GM19324 (cell line): ENCODE measurements around the gene MYADM.
"Not testable (repeated sequence)": the region's sequence is repeated elsewhere in the genome, so short reads cannot be mapped to it uniquely, and the experiment has no call there.

ENCODE experiments used
- ATAC-seq: cut with Tn5 transposase; IDR thresholded peaks from one replicate; pipeline ENCODE4 v1.9.1; 2021; ENCODE audit warnings: mild to moderate bottlenecking, moderate library complexity; ENCODE audit not compliant: unreplicated experiment, low FRiP score

MYADM gene

GRCh38 chr19:53868091-53868891 lies 608 bp downstream of the MYADM start:
- no peak for ATAC-seq

DNA sequence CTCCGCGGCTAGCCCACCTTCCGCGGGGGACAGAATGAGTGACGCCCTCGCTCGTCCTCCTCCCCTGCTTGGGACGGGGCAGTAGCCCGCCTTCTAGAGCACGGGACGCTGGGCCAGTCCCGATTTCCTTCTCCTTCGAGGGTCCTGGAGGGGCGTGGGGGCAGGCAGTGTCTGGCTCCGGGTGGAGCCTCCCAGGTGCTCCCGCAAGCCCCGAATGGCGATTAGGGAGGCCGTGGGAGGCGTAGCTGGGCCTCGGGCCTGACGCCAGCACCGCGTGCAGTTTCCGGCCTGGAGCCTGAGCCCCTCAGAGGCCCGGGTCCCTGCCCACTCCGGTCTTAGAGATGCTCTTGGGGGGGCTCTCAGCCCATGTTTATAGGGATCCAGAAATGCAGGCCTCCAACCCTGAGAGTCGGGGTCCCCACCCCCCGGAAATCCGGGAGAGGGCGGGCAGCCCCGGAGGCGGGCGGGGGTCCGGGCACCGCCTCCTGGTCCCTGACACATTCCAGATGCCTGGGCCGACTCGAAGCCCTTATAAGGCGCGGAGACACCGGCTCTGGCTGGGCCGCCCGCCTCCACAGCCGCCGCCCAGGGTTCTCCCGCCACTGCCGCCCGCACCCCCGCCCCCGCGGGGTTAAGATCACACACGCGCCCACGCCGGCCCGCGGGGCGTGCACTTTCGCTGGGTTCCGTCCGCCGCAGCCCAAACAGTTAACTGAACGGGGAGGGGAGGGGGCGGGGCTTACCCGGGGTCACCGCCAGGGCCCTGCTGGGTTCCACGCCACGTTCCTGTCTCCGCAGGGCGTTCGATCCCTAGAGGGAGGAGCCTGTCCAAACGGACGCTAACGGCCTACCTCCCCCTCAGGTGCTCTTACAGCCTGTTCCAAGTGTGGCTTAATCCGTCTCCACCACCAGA lies 1.5 kb downstream of the MYADM start:
- no peak for ATAC-seq

DNA sequence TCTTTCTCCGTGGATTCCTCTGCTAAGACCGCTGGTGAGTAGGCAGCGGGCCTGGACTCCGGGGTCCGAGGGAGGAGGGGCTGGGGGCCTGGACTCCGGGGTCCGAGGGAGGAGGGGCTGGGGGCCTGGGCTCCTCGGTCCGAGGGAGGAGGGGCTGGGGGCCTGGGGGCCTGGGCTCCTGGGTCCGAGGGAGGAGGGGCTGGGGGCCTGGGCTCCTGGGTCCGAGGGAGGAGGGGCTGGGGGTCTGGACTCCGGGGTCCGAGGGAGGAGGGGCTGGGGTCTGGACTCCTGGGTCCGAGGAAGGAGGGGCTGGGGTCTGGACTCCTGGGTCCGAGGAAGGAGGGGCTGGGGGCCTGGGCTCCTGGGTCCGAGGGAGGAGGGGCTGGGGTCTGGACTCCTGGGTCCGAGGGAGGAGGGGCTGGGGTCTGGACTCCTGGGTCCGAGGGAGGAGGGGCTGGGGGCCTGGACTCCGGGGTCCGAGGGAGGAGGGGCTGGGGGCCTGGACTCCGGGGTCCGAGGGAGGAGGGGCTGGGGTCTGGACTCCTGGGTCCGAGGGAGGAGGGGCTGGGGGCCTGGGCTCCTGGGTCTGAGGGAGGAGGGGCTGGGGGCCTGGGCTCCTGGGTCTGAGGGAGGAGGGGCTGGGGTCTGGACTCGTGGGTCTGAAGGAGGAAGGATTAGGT lies 2.3 kb downstream of the MYADM start:
- not testable (repeated sequence) for ATAC-seq

- no peak for ATAC-seq
Observed at GRCh38 chr19:53870485-53870844, 2.8 kb downstream of the MYADM start.

DNA sequence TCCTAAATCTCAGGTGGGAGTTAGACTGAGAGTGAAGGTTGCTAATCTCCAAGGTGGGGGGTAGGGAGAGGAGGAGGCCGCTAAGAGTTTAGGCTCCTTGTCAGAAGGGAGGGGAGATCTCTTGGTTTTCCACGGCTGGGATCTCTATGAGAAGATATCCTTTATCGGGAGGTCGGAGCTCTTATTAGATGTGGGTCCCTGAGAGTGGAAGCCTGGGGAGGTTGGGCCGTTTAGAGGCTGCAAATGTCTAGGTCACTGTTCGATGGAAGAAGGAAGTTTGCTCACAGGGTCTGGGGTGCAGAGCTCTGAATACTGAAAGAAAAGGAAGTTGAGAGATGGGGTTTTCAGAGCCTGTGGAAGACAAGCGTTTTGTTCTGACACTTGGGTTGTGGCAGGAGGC lies 3.8 kb downstream of the MYADM start:
- no peak for ATAC-seq

DNA sequence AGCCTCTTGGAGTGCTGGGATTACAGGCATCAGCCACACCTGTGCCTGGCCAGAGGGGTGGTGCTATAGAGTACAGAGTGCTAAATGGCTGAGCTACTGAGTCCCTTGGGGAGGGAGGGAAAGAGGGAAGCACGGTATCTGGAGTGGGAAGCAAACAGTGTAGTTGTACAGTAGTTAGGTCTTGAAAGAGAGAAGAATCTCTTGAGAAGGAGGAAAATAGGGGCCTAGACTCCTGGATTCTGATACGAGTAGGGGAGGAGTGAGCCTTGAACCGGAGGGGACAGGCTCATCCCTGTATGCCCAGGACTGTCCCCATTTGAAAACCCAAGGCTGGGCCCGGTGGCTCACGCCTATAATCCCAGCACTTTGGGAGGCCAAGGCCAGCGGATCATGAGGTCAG lies 5.1 kb downstream of the MYADM start:
- ATAC-seq: no peak

- ATAC-seq: no peak
Observed at GRCh38 chr19:53873773-53874605, 6.3 kb downstream of the MYADM start.

DNA sequence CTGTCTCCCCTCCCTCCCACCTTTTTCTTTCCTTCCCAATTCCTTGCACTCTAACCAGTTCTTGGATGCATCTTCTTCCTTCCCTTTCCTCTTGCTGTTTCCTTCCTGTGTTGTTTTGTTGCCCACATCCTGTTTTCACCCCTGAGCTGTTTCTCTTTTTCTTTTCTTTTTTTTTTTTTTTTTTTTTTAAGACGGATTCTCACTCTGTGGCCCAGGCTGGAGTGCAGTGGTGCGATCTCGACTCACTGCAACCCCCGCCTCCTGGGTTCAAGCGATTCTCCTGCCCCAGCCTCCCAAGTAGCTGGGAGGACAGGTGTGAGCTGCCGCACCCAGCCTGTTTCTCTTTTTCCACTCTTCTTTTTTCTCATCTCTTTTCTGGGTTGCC lies 6.9 kb downstream of the MYADM start:
- ATAC-seq: no peak

DNA sequence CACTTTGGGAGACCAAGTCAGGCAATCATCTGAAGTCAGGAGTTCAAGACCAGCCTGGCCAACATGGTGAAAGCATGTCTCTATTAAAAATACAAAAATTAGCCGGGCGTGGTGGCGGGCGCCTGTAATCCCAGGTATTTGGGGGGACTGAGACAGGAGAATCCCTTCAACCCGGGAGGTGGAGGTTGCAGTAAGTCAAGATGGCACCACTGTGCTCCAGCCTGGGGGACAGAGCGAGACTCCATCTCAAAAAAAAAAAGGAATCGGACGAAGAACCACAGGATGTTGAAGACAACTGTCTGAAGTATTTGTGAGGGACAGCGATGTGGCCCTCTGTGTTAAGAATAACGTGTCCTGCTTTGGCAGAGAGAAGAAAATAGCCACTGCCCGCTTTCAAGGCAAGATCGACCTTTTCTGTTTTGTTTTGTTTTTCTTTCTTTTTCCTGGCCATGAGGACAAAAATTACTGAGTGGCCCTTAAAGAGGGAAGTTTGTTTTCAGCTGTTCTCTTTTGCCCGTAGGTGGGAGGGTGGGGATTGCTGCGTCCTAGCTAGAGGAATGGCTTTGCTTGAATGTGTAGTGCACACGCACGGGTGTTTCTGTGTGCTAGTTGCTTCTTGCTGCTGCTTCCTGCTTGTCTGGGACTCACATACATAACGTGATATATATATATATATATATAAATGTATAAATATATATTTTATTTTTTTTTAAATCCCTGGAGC lies 8.1 kb downstream of the MYADM start:
- ATAC-seq: no peak

DNA sequence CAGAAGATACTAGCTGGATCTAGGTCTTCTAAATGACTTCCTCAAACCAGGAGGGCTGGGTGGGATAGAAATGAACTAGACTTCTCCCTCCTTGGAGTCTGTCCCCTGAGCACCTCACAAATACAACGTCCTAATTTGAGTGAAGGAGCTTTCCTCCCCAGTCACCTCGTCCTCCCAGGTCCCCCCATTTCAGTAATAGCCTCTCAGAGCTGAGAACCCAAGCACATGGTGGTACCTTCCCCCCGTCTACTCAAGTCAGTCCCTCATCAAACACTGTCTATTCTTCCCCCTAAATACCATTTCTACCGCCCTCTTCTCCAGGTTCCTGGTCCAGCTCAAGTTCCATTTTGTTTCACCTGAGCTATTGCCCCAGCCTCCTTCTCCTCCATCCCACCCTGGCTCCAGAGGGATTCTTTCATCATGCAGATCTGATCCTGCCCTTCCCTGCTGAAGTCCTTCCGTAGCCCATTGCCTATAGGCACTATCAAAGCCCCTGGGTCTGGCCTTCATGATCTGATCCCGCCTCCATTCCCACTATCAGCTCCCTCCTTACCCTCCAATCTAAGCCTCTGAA lies 9.1 kb downstream of the MYADM start:
- ATAC-seq: no peak

DNA sequence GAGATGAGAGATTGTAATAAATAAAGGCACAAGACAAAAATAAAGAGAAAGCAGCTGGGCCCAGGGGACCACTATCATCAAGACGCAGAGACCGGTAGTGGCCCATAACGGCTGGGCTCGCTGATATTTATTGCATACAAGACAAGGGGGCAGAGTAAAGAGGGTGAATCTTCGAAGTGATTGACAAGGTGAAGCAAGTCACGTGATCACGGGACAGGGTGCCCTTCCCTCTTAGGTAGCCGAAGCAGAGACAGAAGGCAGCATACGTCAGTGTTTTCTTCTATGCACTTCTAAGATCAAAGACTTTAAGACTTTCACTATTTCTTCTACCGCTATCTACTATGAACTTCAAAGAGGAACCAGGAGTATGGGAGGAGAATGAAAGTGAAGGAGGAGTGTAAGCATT lies 9.7 kb downstream of the MYADM start:
- ATAC-seq: no peak

GRCh38 chr19:53878776-53879139 lies 11.1 kb downstream of the MYADM start:
- ATAC-seq: no peak

DNA sequence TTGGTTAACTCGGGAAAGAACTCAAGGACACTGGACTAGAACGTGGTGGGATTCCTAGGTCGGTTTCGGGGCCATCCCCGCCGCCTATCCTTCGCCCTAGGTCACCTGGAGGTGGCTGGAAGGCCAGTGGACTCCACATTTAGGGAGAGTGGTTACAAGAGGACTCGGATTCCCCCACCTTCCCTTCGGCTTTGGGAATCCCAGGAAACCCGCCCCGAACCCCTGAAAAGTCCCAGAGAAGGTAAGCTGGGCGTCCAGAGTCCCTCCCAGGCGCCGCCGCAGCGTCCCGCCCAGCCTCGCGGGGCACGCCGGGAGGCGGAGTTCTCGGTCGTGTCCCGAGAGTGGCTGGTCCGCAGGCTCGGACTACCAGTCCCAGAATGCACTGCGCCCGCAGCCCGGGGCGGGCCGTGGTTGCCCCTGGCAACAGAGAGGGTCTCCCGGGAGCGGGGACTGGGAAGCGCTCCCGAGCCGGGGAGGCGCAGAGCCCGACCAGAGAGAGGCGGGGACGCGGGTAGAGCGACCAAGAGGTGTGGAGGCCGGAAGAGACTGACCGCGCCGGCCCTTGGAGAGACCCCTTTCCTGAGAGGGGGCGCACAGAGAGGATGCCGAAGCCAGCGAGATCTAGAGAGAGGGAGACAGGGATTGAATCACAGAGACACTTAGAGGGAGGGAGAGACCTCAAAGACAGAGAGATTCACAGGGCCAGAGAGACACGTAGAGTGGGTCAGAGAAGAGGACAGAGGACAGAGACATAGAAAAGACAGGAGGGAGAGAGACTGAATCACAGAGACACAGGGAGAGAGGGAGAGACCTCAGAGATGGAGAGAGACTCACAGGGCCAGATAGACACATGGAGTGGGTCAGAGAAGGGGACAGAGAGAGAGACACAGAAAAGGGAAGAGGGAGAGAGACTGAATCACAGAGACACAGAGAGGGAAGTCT lies 11.7 kb downstream of the MYADM start:
- ATAC-seq: peak; percentile 75

GRCh38 chr19:53880711-53881481 lies 13.2 kb downstream of the MYADM start:
- no peak for ATAC-seq

DNA sequence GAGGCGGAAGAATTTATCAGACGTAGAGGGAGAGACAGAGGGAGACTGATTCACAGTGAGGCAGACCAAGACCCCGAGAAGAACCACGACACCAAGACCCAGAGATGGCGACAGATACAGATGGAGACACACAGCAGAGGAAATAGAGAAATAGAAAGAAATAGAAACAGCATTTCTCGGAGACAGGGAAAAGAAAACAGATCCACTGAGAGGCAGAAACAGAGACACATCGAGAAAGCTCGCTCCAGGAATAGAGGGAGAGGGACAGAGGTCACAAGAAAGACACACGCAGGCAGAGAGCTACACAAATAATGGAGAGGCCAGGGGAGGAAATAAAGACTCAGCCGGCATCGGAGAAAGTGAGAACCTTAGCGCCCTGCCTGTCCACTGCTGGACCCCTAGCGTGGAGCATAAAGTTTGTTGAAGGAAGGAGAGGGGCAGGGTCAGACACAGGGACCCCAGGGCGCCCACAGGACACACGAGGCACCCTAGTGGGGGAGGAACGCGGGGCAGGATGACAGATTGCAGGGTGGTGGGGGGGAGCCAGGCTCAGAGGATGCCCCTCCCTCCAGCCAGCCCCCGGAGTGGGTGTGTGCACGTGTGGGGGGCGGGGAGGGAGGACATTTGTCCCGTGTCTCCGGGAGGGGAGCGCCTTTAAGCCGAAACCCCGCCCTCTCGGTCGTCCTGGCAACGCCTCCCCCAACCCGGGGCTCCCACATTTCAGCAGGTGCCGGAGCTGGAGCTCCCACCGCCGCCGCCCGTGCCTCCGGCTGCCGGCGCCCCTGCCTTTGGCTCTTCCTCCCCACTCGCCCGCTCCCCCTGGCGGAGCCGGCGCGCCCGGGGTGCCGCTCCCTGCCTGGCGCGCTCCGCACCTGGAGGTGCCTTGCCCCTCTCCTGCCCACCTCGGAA lies 14.1 kb downstream of the MYADM start, which contains the start of gene PRKCG:
Gene PRKCG, plus strand, starts transcription at position 716 of the 909 bp plus-strand sequence. CDS start 298 bp downstream, outside the sequence.
- ATAC-seq: no peak

- no peak for ATAC-seq
Observed at GRCh38 chr19:53882391-53883050, 14.8 kb downstream of the MYADM start.
